ENCODE data around the gene B3GALT6. TPM values are rescaled to one million over a fixed set of nuclear protein-coding genes. Genes with fewer than 3 reads are reported as not detected.

B3GALT6 gene
- total RNA-seq, 5 donors from 2014 or later (not counting 1 experiment from before 2014, with no cell fraction given), result 10.0 to 30.4 (median 25.1) TPM

- Histone ChIP-seq H3K4me1 (ENCODE audit: control insufficient read depth in 1 of 2, extremely low read depth in 1 of 2, insufficient read depth in 2 of 2, low read length in 2 of 2) (peaks cover 0 to 29% of the 10 kb centered on the region in 2 experiments), H3K4me3 (ENCODE audit: control insufficient read depth in 1 of 2, extremely low read depth in 1 of 2, low read length in 1 of 2) (peak overlapping the region in 1 of 2 donors; percentile 51), H3K36me3 (ENCODE audit: control insufficient read depth in 2 of 2, extremely low read depth in 1 of 2, insufficient read depth in 1 of 2, low read length in 1 of 2) (no peaks in the 10 kb centered on the region), H3K27me3 (replicated peaks in 1 of 2; ENCODE audit: control insufficient read depth in 2 of 2, extremely low read depth in 1 of 2, insufficient read depth in 2 of 2, low read length in 1 of 2) (peaks cover 0 to 21% of the 10 kb centered on the region in 2 experiments), H3K27ac (ENCODE audit: low read length) (peak overlapping the region; percentile 73), H3K9me3 (no peaks in the 10 kb centered on the region)
- H3K36me3 Mint-ChIP-seq, result no peaks in the 10 kb centered on the region
- ChIA-PET POLR2A (no interaction called here), CTCF (interaction anchor here in 1 of 2 donors (0.6 to 0.8 kb wide), 2 partner anchors 16 to 73 kb away, joined by 3 read pairs; no protein-coding TSS in a partner anchor)
- 2% methylated on average over 70 of the region's 109 CpGs for WGBS (ENCODE audit: insufficient coverage)
- no peaks in the 10 kb centered on the region for H3K27me3 Mint-ChIP-seq
- H3K9me3 Mint-ChIP-seq, result no peaks in the 10 kb centered on the region
- ATAC-seq (replicated peaks in 1 of 4) (peak; percentile 84 to 89 (median 87)), DNase-seq (peak; percentile 54 to 96 (median 83))
- peak overlapping the region; percentile 56 to 67 (median 57) for H3K4me3 Mint-ChIP-seq
- H3K4me1 Mint-ChIP-seq, result peaks cover 0 to 11% (median 0%) of the 10 kb centered on the region in 3 donors
- no peak overlapping the region for H3K27ac Mint-ChIP-seq
Observed at GRCh38 chr1:1200876-1201810, 30.9 kb upstream of the B3GALT6 start.

- no peaks in the 10 kb centered on the region for H3K9me3 Mint-ChIP-seq
Observed at GRCh38 chr1:1202831-1203560, 29.0 kb upstream of the B3GALT6 start.

DNA sequence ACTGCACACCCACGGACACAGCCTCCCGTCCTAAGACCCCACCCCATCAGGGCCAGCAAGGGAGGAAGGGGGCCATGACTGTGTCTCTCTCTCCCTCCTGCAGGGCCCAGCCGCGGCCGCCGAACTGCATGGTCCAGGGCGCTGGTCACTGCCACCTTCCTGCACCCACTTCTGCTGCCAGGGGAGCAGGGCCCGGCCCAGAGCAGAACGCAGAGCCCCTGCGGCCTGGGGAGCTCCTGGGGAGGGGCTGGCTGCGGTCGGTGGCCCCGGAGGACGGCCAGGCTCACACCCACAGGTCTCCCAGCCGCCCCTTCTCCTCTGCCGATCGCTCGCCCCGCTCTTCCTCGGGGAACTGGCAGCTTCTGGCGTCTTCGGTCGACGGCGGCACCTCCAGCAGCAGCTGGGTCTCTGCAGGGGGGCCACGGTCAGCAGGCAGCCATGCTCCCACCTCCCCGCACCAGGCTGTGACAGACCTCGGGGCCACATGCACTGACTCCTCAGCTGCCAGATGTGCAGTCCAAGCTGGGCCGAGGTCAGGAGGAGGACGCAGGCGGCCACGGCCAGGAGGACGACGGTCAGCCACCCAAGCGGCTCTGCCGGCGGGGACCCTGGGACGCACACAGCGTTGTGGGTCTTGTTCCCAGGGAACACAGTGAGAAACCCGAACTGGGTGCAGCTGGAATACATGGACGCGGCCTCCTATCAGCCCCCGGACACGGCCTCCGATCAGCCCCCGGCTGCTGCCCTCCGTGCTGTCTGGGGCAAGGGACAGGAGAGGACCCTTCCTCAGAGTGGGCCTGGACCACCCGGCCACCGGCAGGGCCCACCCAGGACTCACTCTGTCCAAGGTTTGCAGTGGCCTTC, 28.2 kb upstream of the B3GALT6 start:
- Mint-ChIP-seq H3K4me3 (no peak overlapping the region), H3K36me3 (no peaks in the 10 kb centered on the region), H3K4me1 (peaks cover 9 to 29% (median 12%) of the 10 kb centered on the region in 3 donors), H3K27me3 (no peaks in the 10 kb centered on the region), H3K9me3 (no peaks in the 10 kb centered on the region), H3K27ac (no peak overlapping the region)
- ChIA-PET CTCF (interaction anchor here in 1 of 2 donors (0.6 kb wide), 1 partner anchor 159 kb away, joined by 4 read pairs; no protein-coding TSS in a partner anchor), POLR2A (no interaction called here)
- 92% methylated on average over 43 of the region's 49 CpGs for WGBS (ENCODE audit: insufficient coverage)
- Histone ChIP-seq H3K4me1 (ENCODE audit: control insufficient read depth in 1 of 2, extremely low read depth in 1 of 2, insufficient read depth in 2 of 2, low read length in 2 of 2) (peaks cover 3 to 55% of the 10 kb centered on the region in 2 experiments), H3K27ac (ENCODE audit: low read length) (no peak overlapping the region), H3K27me3 (replicated peaks in 1 of 2; ENCODE audit: control insufficient read depth in 2 of 2, extremely low read depth in 1 of 2, insufficient read depth in 2 of 2, low read length in 1 of 2) (peaks cover 0 to 38% of the 10 kb centered on the region in 2 experiments), H3K36me3 (ENCODE audit: control insufficient read depth in 2 of 2, extremely low read depth in 1 of 2, insufficient read depth in 1 of 2, low read length in 1 of 2) (no peaks in the 10 kb centered on the region), H3K4me3 (ENCODE audit: control insufficient read depth in 1 of 2, extremely low read depth in 1 of 2, low read length in 1 of 2) (no peak overlapping the region), H3K9me3 (no peaks in the 10 kb centered on the region)
- ATAC-seq (replicated peaks in 1 of 4) (no peak), DNase-seq (peak in 2 of 35 experiments; percentile 1 to 2)

More at GRCh38 chr1:1202831-1203560, 29.0 kb upstream of the B3GALT6 start:
- H3K4me1 Mint-ChIP-seq, result peaks cover 4 to 23% (median 5%) of the 10 kb centered on the region in 3 donors
- peaks cover 0 to 47% of the 10 kb centered on the region in 2 experiments for H3K4me1 ChIP-seq (ENCODE audit: control insufficient read depth in 1 of 2, extremely low read depth in 1 of 2, insufficient read depth in 2 of 2, low read length in 2 of 2)
- CTCF ChIA-PET, result no interaction called here
- no peaks in the 10 kb centered on the region for H3K36me3 Mint-ChIP-seq
- POLR2A ChIA-PET, result no interaction called here
- WGBS (ENCODE audit: insufficient coverage), result 85% methylated on average over 14 of the region's 27 CpGs
- ATAC-seq (replicated peaks in 1 of 4), result no peak
- H3K36me3 ChIP-seq (ENCODE audit: control insufficient read depth in 2 of 2, extremely low read depth in 1 of 2, insufficient read depth in 1 of 2, low read length in 1 of 2), result no peaks in the 10 kb centered on the region
- H3K27me3 Mint-ChIP-seq, result no peaks in the 10 kb centered on the region
- H3K4me3 ChIP-seq (ENCODE audit: control insufficient read depth in 1 of 2, extremely low read depth in 1 of 2, low read length in 1 of 2), result no peak overlapping the region
- no peaks in the 10 kb centered on the region for H3K9me3 ChIP-seq
- H3K27ac Mint-ChIP-seq, result no peak overlapping the region
- peak in 3 of 35 experiments; percentile 0 to 21 (median 1) for DNase-seq
- H3K4me3 Mint-ChIP-seq, result no peak overlapping the region
- no peak overlapping the region for H3K27ac ChIP-seq (ENCODE audit: low read length)
- peaks cover 0 to 35% of the 10 kb centered on the region in 2 experiments for H3K27me3 ChIP-seq (replicated peaks in 1 of 2; ENCODE audit: control insufficient read depth in 2 of 2, extremely low read depth in 1 of 2, insufficient read depth in 2 of 2, low read length in 1 of 2)

- CTCF ChIA-PET, result no interaction called here
- no peaks in the 10 kb centered on the region for H3K36me3 Mint-ChIP-seq
Observed at GRCh38 chr1:1204425-1204920, 27.6 kb upstream of the B3GALT6 start.

GRCh38 chr1:1204998-1205768, 26.9 kb upstream of the B3GALT6 start:
- Mint-ChIP-seq H3K4me1 (peaks cover 15 to 33% (median 16%) of the 10 kb centered on the region in 3 donors), H3K36me3 (no peaks in the 10 kb centered on the region), H3K27ac (peak overlapping the region in 1 of 2 donors; percentile 11), H3K4me3 (peak overlapping the region; percentile 12 to 49 (median 34)), H3K9me3 (no peaks in the 10 kb centered on the region), H3K27me3 (no peaks in the 10 kb centered on the region)
- DNase-seq (peak in 1 of 35 experiments; percentile 2), ATAC-seq (replicated peaks in 1 of 4) (no peak)
- WGBS (ENCODE audit: insufficient coverage), result 91% methylated on average over 13 of the region's 19 CpGs
- ChIA-PET POLR2A (interaction anchor here in 1 of 2 donors (0.6 kb wide), 1 partner anchor 392 kb away, joined by 3 read pairs; no protein-coding TSS in a partner anchor), CTCF (no interaction called here)
- peaks cover 8 to 61% of the 10 kb centered on the region in 2 experiments for H3K4me1 ChIP-seq (ENCODE audit: control insufficient read depth in 1 of 2, extremely low read depth in 1 of 2, insufficient read depth in 2 of 2, low read length in 2 of 2)
- H3K27ac ChIP-seq (ENCODE audit: low read length), result peak overlapping the region; percentile 57
- H3K9me3 ChIP-seq, result no peaks in the 10 kb centered on the region
- peak overlapping the region in 1 of 2 donors; percentile 53 for H3K4me3 ChIP-seq (ENCODE audit: control insufficient read depth in 1 of 2, extremely low read depth in 1 of 2, low read length in 1 of 2)
- H3K36me3 ChIP-seq (ENCODE audit: control insufficient read depth in 2 of 2, extremely low read depth in 1 of 2, insufficient read depth in 1 of 2, low read length in 1 of 2), result no peaks in the 10 kb centered on the region
- peaks cover 0 to 38% of the 10 kb centered on the region in 2 experiments for H3K27me3 ChIP-seq (replicated peaks in 1 of 2; ENCODE audit: control insufficient read depth in 2 of 2, extremely low read depth in 1 of 2, insufficient read depth in 2 of 2, low read length in 1 of 2)

More at GRCh38 chr1:1204425-1204920, 27.6 kb upstream of the B3GALT6 start:
- no peaks in the 10 kb centered on the region for H3K27me3 Mint-ChIP-seq
- no peak overlapping the region for H3K4me3 Mint-ChIP-seq
- H3K27me3 ChIP-seq (replicated peaks in 1 of 2; ENCODE audit: control insufficient read depth in 2 of 2, extremely low read depth in 1 of 2, insufficient read depth in 2 of 2, low read length in 1 of 2), result peaks cover 0 to 38% of the 10 kb centered on the region in 2 experiments
- WGBS (ENCODE audit: insufficient coverage), result 96% methylated on average over 4 of the region's 8 CpGs
- POLR2A ChIA-PET, result no interaction called here
- ATAC-seq (replicated peaks in 1 of 4), result no peak
- no peak overlapping the region for H3K27ac Mint-ChIP-seq
- no peaks in the 10 kb centered on the region for H3K36me3 ChIP-seq (ENCODE audit: control insufficient read depth in 2 of 2, extremely low read depth in 1 of 2, insufficient read depth in 1 of 2, low read length in 1 of 2)
- H3K27ac ChIP-seq (ENCODE audit: low read length), result peak overlapping the region; percentile 23
- H3K4me1 ChIP-seq (ENCODE audit: control insufficient read depth in 1 of 2, extremely low read depth in 1 of 2, insufficient read depth in 2 of 2, low read length in 2 of 2), result peaks cover 8 to 62% of the 10 kb centered on the region in 2 experiments
- no peaks in the 10 kb centered on the region for H3K9me3 Mint-ChIP-seq
- DNase-seq, result peak in 2 of 35 experiments; percentile 0 to 1
- H3K4me1 Mint-ChIP-seq, result peaks cover 14 to 33% (median 15%) of the 10 kb centered on the region in 3 donors
- no peaks in the 10 kb centered on the region for H3K9me3 ChIP-seq
- H3K4me3 ChIP-seq (ENCODE audit: control insufficient read depth in 1 of 2, extremely low read depth in 1 of 2, low read length in 1 of 2), result no peak overlapping the region

Data from T-cell (primary cell).